ENCODE results near the gene RAB40C.
A peak's percentile ranks its signal among the peaks of the same experiment; 100 is the strongest.
"Not testable (repeated sequence)": the region's sequence is repeated elsewhere in the genome, so short reads cannot be mapped to it uniquely, and the experiment has no call there.

The RAB40C gene

DNA sequence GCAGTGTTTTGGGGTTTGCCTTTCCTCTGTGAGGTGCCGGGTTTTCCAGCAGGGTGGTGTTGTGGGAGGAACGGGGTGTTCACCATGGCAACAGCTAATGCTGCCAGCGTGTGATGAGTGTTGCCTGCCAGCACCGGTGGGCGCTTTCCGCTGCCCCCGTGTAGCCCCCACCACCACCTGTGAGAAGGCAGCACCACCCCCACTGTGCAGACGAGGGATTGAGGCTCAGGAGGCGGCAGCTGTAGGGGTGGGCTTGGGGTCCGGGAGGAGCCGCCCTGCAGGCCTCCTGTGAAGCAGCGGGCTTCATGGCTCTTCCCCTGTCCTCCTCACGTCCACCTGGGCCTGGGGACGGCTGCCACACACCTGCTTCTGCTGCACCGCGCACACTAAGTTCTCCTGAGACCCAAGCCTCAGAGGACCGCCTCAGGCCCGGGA is 5.2 kb downstream of the RAB40C start:
- Histone ChIP-seq H3K9me3 (peaks cover 8% of the 10 kb centered on the region; the same call in 1 of the 2 replicates), H3K4me1 (peaks cover 65% of the 10 kb centered on the region), H3K4me2 (peak overlapping the region; percentile 65), H4K20me1 (peaks cover 73% of the 10 kb centered on the region), H3K9ac (0 out of 2 replicates have a peak overlapping the region, but pooled peaks have one; percentile 24), H3K36me3 (peaks cover 32% of the 10 kb centered on the region), H3K4me3 (no peak overlapping the region), H3K27ac (no peak overlapping the region), H3K27me3 (no peaks in the 10 kb centered on the region)
- TF ChIP-seq Cebpa-rat (IDR thresholded peaks at IDR 0.05) = no peak

DNA sequence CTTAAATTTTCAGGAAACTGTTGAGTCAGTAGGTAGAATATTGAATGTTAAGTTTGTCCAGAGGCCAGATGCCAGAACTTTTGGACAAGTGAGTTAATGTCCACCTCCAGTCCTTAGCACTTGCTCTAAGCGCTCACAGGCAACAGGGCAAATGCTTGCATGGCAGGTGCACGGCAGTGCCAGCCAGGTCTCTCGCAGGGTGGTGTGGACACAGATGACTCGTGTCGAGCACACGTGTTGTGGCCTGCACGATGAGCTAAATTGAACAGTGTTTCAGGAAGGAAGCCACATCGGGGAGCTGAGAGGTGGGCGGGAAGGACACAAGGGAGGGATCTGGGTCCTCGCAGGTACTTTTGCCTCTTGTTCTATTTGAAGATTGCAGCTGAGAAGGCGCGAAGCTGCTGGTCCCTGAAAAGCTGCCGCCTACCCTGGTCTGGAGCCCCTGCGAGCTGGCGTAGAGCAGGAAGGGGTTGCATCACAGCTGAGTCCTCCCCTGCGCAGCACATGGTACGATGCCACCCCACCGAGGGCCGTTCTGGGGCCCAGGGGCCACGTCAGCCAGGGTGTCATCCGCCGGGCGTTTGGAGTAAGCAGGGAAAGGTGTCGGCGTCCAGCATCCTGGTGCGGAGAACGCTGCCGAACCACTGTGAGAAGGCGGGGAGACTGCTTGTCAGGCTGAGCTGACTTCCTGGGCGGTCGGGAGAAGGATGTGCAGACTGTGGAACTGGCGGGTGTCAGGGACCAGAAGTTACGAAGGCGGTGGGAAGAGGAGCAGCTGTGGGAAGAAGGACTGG is 6.3 kb downstream of the RAB40C start:
- no peak for TF ChIP-seq Cebpa-rat (IDR thresholded peaks at IDR 0.05)
- no peaks in the 10 kb centered on the region for H3K27me3 ChIP-seq
- H3K4me2 ChIP-seq = peak overlapping the region; percentile 65
- H3K4me3 ChIP-seq = no peak overlapping the region
- H4K20me1 ChIP-seq = peaks cover 73% of the 10 kb centered on the region
- peaks cover 35% of the 10 kb centered on the region for H3K36me3 ChIP-seq
- H3K9ac ChIP-seq = no peak overlapping the region
- peak overlapping the region; percentile 46; the same call in 1 of the 2 replicates for H3K27ac ChIP-seq
- peaks cover 66% of the 10 kb centered on the region for H3K4me1 ChIP-seq
- H3K9me3 ChIP-seq = peaks cover 8% of the 10 kb centered on the region; the same call in 1 of the 2 replicates

DNA sequence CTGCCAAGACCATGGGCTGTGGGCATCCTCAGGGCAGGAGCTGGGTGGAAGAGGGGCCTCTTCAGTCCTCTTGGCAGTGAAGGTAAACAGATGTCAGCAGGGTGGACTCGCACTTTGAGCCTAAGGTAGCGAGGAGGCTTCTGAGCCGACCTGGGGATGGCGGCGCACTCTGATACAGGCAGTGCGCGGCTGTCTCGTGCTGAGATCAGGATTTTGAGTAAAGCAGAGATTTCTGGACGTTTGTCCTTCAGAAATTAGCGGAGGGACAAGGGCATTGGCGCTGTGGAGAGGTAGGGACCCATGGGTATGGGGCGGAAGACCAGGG is 6.8 kb downstream of the RAB40C start:
- H3K27me3 ChIP-seq = no peaks in the 10 kb centered on the region
- peaks cover 72% of the 10 kb centered on the region for H4K20me1 ChIP-seq
- peaks cover 8% of the 10 kb centered on the region; the same call in 1 of the 2 replicates for H3K9me3 ChIP-seq
- H3K4me1 ChIP-seq = peaks cover 62% of the 10 kb centered on the region
- H3K27ac ChIP-seq = peak overlapping the region; percentile 46; the same call in 1 of the 2 replicates
- H3K36me3 ChIP-seq = peaks cover 37% of the 10 kb centered on the region
- H3K4me2 ChIP-seq = peak overlapping the region; percentile 65
- no peak overlapping the region for H3K4me3 ChIP-seq
- H3K9ac ChIP-seq = no peak overlapping the region
- no peak for TF ChIP-seq Cebpa-rat (IDR thresholded peaks at IDR 0.05)

DNA sequence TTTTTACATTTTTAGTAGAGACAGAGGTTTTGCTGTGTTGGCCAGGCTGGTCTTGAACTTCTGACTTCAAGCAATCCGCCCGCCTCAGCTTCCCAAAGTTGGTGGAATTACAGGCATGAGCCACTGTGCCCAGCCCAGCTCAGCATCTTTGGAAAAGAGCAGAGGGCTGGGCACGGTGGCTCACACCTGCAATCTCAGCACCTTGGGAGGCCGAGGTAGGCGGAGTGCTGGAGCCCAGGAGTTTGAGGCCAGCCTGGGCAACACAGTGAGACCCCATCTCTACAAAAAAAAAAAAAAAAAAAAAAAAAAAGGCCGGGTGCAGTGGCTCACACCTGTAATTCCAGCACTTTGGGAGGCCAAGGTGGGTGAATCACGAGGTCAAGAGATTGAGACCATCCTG is 7.8 kb downstream of the RAB40C start:
- Histone ChIP-seq H3K36me3 (peaks cover 37% of the 10 kb centered on the region), H4K20me1 (peaks cover 71% of the 10 kb centered on the region), H3K4me1 (peaks cover 52% of the 10 kb centered on the region)
- H3K4me2 ChIP-seq, H3K4me3 ChIP-seq, H3K9me3 ChIP-seq, H3K27me3 ChIP-seq, H3K27ac ChIP-seq, H3K9ac ChIP-seq: not testable (repeated sequence)

DNA sequence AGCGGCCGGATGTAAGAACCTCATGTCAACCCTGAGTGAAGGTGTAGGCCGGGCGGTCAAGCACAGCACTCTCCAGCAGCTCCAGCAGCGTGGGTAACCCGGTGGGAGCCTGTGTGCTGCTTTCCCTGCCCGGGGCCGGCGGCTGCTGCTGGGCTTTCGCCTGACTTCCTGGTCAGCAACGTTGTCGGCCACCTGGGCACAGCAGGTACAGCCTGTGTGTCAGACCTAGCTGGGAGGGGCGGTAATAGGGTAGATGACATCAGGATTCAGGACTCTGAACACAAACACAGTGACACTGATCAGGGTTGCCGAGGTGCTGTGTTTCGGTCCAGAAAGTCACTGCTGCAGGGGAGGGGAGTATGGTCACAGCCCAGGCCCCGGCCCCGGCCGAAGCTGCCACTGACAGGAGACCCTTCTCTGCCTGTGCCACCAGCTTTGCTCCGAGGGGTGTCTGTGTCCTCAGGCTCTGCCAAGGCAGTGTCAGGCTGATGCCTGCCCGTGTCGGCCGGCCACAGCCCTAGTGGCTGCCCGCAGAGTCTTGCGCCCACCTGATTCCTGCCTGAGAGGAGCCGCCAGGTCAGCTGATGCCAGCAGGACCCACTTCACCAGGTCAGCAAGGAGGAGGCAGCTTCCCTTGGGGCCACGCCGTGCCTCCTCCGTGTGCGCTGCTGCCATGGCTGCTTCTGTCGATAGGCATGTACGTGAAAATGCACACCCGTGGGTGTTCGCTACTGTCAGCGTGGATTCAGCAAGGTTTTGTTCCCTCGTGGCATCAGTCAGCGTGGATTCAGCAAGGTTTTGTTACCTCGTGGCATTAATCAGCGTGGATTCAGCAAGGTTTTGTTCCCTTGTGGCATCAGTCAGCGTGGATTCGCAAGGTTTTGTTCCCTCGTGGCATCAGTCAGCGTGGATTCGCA is 9.2 kb downstream of the RAB40C start:
- H3K27me3 ChIP-seq = no peaks in the 10 kb centered on the region
- no peak overlapping the region for H3K4me3 ChIP-seq
- no peak overlapping the region for H3K4me2 ChIP-seq
- peaks cover 68% of the 10 kb centered on the region for H4K20me1 ChIP-seq
- H3K36me3 ChIP-seq = peaks cover 37% of the 10 kb centered on the region
- H3K4me1 ChIP-seq = peaks cover 38% of the 10 kb centered on the region
- H3K27ac ChIP-seq = no peak overlapping the region
- no peak overlapping the region for H3K9ac ChIP-seq
- no peak for TF ChIP-seq Cebpa-rat (IDR thresholded peaks at IDR 0.05)
- peaks cover 13% of the 10 kb centered on the region; the same call in 1 of the 2 replicates for H3K9me3 ChIP-seq

DNA sequence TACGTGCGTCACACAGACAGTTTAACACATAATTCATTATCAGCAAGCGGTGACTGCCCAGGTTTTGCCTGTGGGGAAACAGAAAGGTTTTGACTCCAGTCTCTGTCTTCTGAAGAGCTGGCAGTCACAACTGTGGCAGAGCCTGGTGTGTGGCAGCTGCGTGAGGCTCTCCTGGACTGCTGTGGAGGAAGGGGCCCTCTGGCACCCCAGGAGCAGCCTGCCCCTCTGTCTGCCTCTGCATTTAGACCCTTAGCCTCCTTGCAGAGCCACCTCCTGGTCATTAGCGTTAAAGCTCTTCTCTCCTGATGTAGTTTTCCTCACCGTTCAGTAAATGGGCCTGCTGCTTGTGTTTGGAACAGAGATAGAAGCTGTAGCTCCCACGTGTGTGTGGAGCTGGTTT is 10.9 kb downstream of the RAB40C start:
- Histone ChIP-seq H3K9me3 (peaks cover 30% of the 10 kb centered on the region), H3K4me3 (no peak overlapping the region), H3K27ac (no peak overlapping the region), H3K9ac (no peak overlapping the region), H3K4me2 (no peak overlapping the region), H3K4me1 (peaks cover 21% of the 10 kb centered on the region), H3K27me3 (no peaks in the 10 kb centered on the region), H3K36me3 (peaks cover 52% of the 10 kb centered on the region), H4K20me1 (peaks cover 51% of the 10 kb centered on the region)
- TF ChIP-seq Cebpa-rat (IDR thresholded peaks at IDR 0.05) = no peak

DNA sequence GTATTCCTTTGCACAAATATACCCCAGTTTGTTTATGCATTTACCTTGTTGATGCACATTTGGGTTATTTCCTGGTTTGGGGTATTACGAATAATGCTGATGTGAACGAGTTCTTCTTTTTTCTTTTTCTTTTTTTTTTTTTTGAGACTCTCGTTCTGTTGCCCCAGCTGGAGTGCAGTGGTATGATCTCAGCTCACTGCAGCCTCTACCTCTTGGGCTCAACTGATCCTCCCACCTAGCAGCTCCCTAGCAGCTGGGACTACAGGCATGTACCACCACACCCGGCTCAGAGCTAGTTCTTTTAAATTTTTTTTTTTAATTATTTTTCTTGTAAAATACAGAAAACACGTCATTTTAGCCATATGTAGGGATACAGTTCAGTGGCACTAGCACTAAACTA is 14.1 kb downstream of the RAB40C start:
- Histone ChIP-seq H3K9me3 (peaks cover 50% of the 10 kb centered on the region), H3K27me3 (no peaks in the 10 kb centered on the region), H4K20me1 (peaks cover 50% of the 10 kb centered on the region), H3K4me1 (peaks cover 23% of the 10 kb centered on the region), H3K9ac (no peak overlapping the region), H3K36me3 (peaks cover 50% of the 10 kb centered on the region), H3K4me2 (no peak overlapping the region), H3K4me3 (no peak overlapping the region), H3K27ac (no peak overlapping the region)
- no peak for TF ChIP-seq Cebpa-rat (IDR thresholded peaks at IDR 0.05)

DNA sequence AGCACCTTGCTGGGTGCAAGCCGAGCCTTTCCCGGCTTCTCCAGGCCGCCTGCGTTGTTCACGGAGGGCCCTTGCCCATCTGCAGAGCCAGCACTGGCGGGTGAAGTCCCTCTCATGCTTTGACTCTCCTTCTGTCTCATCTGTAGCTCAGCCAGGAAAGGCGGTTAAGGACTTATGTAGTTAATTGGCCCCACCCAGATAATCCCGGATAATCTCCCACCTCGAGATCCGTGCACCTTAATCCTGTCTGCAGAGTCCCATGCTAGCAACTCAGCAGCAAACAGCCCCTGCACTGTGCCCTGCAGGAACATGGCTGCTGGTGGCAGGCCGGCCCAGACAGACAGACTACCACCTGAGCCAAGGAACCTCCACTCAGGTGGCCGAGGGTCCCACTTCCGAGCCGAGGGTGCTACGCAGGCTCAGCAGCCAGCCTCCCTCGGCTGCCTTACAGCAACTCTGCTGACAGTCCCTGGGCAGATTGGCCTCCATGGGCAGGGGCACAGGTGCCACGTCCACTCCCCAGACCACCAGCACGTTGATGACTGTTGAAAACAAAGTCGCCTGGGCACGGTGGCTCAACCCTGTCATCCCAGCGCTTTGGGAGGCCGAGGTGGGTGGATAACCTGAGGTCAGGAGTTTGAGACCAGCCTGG is 16.9 kb downstream of the RAB40C start:
- H4K20me1 ChIP-seq = peaks cover 56% of the 10 kb centered on the region
- H3K4me1 ChIP-seq = peaks cover 35% of the 10 kb centered on the region
- H3K9ac ChIP-seq = no peak overlapping the region
- no peak overlapping the region for H3K4me2 ChIP-seq
- H3K9me3 ChIP-seq = peaks cover 50% of the 10 kb centered on the region
- H3K36me3 ChIP-seq = peaks cover 35% of the 10 kb centered on the region
- H3K27me3 ChIP-seq = no peaks in the 10 kb centered on the region
- TF ChIP-seq Cebpa-rat (IDR thresholded peaks at IDR 0.05) = no peak
- H3K4me3 ChIP-seq = no peak overlapping the region
- no peak overlapping the region for H3K27ac ChIP-seq

DNA sequence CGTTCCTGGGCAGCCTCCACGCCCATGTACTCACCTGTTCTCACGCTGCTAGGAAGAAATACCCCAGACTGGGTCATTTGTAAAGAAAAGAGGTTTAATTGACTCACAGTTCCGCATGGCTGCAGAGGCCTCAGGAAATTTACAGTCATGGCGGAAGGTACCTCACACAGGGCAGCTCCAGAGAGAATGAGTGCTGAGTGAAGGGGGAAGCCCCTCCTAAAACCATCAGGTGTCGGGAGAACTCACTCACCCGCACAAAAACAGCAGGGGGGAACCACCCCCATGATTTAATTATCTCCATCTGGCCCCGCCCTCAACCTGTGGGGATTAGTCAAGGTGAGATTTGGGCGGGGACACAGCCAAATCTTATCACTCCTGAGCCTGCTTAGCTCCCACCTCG is 18.2 kb downstream of the RAB40C start:
- H4K20me1 ChIP-seq = peaks cover 45% of the 10 kb centered on the region
- H3K36me3 ChIP-seq = peaks cover 36% of the 10 kb centered on the region
- peaks cover 51% of the 10 kb centered on the region for H3K9me3 ChIP-seq
- H3K4me1 ChIP-seq = peaks cover 35% of the 10 kb centered on the region
- H3K9ac ChIP-seq = no peak overlapping the region
- TF ChIP-seq Cebpa-rat (IDR thresholded peaks at IDR 0.05) = no peak
- no peak overlapping the region for H3K27ac ChIP-seq
- no peaks in the 10 kb centered on the region for H3K27me3 ChIP-seq
- H3K4me2 ChIP-seq = no peak overlapping the region
- H3K4me3 ChIP-seq = no peak overlapping the region
